ENCODE results near the gene C8A.

DNA sequence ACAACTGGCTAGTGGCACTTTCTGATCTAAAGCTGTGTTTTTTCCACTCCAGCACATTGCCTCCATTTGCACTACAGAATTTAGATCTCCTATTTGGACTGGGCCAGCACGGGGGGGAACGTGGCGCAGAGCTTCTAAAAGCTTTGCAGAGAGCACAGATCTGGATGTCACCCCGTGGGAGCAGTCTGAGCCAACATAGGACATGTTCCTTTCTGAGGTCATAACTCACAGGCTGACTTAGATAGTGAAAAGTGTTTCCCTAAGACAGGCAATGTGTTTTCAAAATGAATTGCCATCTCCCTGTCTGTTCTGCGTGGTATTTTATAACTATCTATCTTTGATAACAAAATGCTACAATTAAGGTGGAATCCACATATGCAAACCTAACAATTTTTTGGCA, 3.7 kb upstream of the C8A start:
- no peak for TF ChIP-seq TAF1 (IDR thresholded peaks at IDR 0.05; ENCODE audit: low read depth, low read length)
- no peak for TF ChIP-seq POLR2AphosphoS5 (IDR thresholded peaks at IDR 0.05; ENCODE audit: low read depth, low read length)
- no peak for TF ChIP-seq POLR2A (IDR thresholded peaks at IDR 0.05; ENCODE audit: low read depth, low read length)

Measured in GM12891 (cell line).